GM12872 (cell line): ENCODE results near the gene MYH1.

Source experiments
- TF ChIP-seq, protein P1 (sequence below): IDR thresholded peaks from 3 replicates; pipeline ENCODE4 v1.5.1; 2011; ENCODE audit warnings: low read depth, mild to moderate bottlenecking, low read length, moderate library complexity; ENCODE audit not compliant: insufficient read depth

Gene MYH1

DNA sequence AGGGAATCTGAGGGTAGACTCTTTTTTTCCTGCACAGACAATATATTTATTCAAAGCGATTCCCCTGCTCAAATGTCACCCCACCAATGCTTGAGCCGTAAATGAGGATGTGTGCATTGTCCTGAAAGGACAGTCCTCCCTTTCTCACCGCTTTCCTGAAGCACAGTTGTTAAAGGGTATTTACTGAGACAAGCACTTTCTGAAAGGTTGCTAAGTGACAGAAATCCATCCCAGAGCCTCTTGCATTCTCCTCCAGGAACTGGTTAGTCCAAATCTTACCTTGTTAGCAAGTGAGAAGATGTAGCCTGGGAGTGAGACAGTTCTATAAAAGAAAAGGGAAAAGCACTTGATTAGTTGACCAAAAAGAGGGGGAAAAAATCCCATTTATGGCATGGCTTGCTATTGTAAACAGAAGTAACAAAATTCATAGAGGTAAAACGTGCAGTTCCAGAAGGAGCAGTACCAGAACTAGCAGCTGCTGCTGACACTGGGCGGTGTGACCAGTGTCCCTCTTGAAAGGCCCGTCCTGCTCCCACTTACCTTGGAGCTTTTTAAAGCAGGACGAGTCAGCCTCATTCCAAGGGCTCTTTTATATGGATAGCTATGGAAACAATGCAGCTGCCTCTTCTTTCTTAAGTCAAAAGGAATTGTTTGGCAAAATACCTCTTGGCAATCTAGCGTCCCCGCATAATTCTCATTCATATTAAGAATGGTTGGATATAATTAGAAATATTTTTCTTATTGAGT lies 30.9 kb upstream of the MYH1 start, which contains the start of gene MYH2:
Gene MYH2, minus strand, starts transcription at position 563 of the 747 bp plus-strand sequence. CDS start 1,738 bp downstream, outside the sequence.
- TF ChIP-seq, protein P1, sequence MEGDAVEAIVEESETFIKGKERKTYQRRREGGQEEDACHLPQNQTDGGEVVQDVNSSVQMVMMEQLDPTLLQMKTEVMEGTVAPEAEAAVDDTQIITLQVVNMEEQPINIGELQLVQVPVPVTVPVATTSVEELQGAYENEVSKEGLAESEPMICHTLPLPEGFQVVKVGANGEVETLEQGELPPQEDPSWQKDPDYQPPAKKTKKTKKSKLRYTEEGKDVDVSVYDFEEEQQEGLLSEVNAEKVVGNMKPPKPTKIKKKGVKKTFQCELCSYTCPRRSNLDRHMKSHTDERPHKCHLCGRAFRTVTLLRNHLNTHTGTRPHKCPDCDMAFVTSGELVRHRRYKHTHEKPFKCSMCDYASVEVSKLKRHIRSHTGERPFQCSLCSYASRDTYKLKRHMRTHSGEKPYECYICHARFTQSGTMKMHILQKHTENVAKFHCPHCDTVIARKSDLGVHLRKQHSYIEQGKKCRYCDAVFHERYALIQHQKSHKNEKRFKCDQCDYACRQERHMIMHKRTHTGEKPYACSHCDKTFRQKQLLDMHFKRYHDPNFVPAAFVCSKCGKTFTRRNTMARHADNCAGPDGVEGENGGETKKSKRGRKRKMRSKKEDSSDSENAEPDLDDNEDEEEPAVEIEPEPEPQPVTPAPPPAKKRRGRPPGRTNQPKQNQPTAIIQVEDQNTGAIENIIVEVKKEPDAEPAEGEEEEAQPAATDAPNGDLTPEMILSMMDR, result no peak

DNA sequence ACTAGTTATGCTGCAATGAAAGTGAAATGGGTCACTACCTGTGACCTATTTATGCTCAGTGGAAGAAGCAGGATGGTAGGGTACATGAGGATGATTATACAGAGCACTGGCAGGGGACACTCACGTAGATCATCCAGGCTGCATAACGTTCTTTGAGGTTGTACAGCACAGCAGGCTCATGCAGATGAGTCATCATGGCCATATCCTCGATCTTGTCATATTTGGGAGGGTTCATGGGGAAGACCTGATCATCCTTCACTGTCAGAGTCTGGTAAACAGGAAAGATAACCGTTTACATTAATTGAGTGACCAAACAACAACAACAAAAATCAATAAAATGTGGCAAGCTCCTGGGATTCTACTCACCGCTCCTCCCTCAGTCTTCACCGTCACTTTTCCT lies 29.0 kb upstream of the MYH1 start:
- TF ChIP-seq, protein P1, result no peak

- TF ChIP-seq, protein P1, result no peak
These were observed 13.7 kb upstream of the MYH1 start for GRCh38 chr17:10532026-10532425.

DNA sequence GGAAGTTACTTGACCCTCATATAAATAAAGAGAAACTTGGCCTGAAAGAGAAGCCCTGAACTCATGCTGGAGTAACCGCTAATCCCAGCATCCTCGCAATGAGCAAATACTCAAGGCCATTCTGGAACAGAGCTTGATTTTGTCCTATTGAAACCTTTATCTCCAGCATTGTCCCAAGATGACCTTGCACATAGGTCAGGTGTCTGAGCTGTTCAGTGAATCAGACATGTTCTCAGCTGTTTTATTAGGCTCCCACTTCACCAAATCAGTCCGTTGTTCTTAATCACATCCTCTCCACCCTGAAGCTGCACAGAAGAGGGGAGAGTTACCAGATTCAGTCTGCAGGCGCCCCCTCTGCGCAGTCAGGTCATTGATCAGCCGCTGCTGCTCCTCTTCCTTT lies 9.1 kb upstream of the MYH1 start:
- TF ChIP-seq, protein P1, result no peak

- TF ChIP-seq, protein P1, result no peak
These were observed 8.2 kb upstream of the MYH1 start for GRCh38 chr17:10526517-10526916.

GRCh38 chr17:10523064-10523463 lies 4.7 kb upstream of the MYH1 start:
- TF ChIP-seq, protein P1, result no peak

GRCh38 chr17:10521949-10522348 lies 3.6 kb upstream of the MYH1 start:
- TF ChIP-seq, protein P1, result no peak
